HCT116 (cell line): ENCODE data around the gene HRH3. TPM values are rescaled to one million over a fixed set of nuclear protein-coding genes. Genes with fewer than 3 reads are reported as not detected.

Experiments used
- ATAC-seq: fragments of 200-7000 bp; cut with Tn5 transposase; 2 replicates; pipeline ENCODE4 v1.9.1; 2020; ENCODE audit warnings: mild to moderate bottlenecking, moderate library complexity
- BruUV-seq: library from RNA; stranded (reverse); fragments of 400-500 nt; replicated peaks from 2 replicates; lab custom pipeline; 2021; lab: Mats Ljungman, UMichigan
- CTCF ChIA-PET: fragments of 300-600 bp; sonication (Branson Sonifier 250); formaldehyde crosslinking; loops from one replicate; lab custom pipeline; 2021; ENCODE audit warnings: antibody characterized with exemption; lab: Charles Lee
- POLR2A ChIA-PET: fragments of 300-600, 350-600 bp; sonication (Branson Sonifier 250); formaldehyde crosslinking; loops from one replicate; lab custom pipeline; 2021; ENCODE audit warnings: antibody characterized with exemption; lab: Charles Lee
- RAD21 ChIA-PET, 2 experiments: fragments of 300-600 bp; sonication (Branson Sonifier 250); formaldehyde crosslinking; loops; one replicate each; lab custom pipeline; 2023; ENCODE audit warnings: low total read pairs in 2 of 2; ENCODE audit not compliant: uncharacterized antibody in 2 of 2, unreplicated experiment in 2 of 2, low non-redundant PET in 1 of 2; lab: Charles Lee
- DNase-seq: peaks from one replicate; pipeline ENCODE4 v3.0.0-alpha.2; 2010; ENCODE audit warnings: low read depth, low spot score
- H2AFZ ChIP-seq: fragments of 200-600 bp; shearing (Covaris generic), sonication (generic); 2 replicates; pipeline ENCODE4 v1.6.1; 2017; ENCODE audit warnings: low read depth, mixed run types, mixed read lengths, antibody characterized with exemption, low read length; ENCODE audit not compliant: poor library complexity, severe bottlenecking
- H3K27ac ChIP-seq: 2 replicates; pipeline ENCODE4 v1.5.1; 2012; ENCODE audit warnings: low read depth, low read length
- H3K27me3 ChIP-seq: fragments of 200-600 bp; sonication (generic); 2 replicates; pipeline ENCODE4 v1.6.1; 2016; ENCODE audit warnings: mixed run types, low read length, mixed read lengths; ENCODE audit not compliant: insufficient read depth
- H3K36me3 ChIP-seq, 2 experiments: fragments of 200-500 bp in 1 of 2; fragments of 200-600 bp in 1 of 2; sonication (Bioruptor generic) in 1 of 2; sonication (generic) in 1 of 2; 2 replicates each; pipeline versions ENCODE4 v1.5.1 to v1.6.1; 2014 to 2016; ENCODE audit warnings: low read length in 2 of 2, inconsistent platforms in 1 of 2, mixed read lengths in 1 of 2, mixed run types in 1 of 2; ENCODE audit not compliant: insufficient read depth in 2 of 2, control insufficient read depth in 1 of 2
- H3K4me1 ChIP-seq, 2 experiments: fragments of 200-600 bp in 1 of 2; sonication (generic) in 1 of 2; 2 replicates each; pipeline versions ENCODE4 v1.5.1 to v1.6.1; 2012 to 2017; ENCODE audit warnings: low read length in 2 of 2, inconsistent platforms in 1 of 2, mild to moderate bottlenecking in 1 of 2, mixed read lengths in 1 of 2, mixed run types in 1 of 2, moderate library complexity in 1 of 2; ENCODE audit not compliant: insufficient read depth in 2 of 2, control insufficient read depth in 1 of 2
- H3K4me2 ChIP-seq: fragments of 200-600 bp; sonication (generic); 2 replicates; pipeline ENCODE4 v1.6.1; 2017; ENCODE audit warnings: mixed run types, low read length, mixed read lengths
- H3K4me3 ChIP-seq, 2 experiments: fragments of 200-600 bp in 1 of 2; sonication (generic) in 1 of 2; replicated peaks in 1 of 2; 2 replicates each; pipeline ENCODE4 v1.5.1; 2011 to 2016; ENCODE audit warnings: low read length in 2 of 2, control low read depth in 1 of 2, low read depth in 1 of 2, mild to moderate bottlenecking in 1 of 2, mixed read lengths in 1 of 2, mixed run types in 1 of 2
- H3K79me2 ChIP-seq: fragments of 200-600 bp; sonication (generic); 2 replicates; pipeline ENCODE4 v1.6.1; 2017; ENCODE audit warnings: mild to moderate bottlenecking, mixed run types, low read length, moderate library complexity, mixed read lengths; ENCODE audit not compliant: insufficient read depth
- H3K9ac ChIP-seq: fragments of 200-600 bp; sonication (generic); 2 replicates; pipeline ENCODE4 v1.6.1; 2016; ENCODE audit warnings: low read length, mixed read lengths
- H3K9me2 ChIP-seq: fragments of 200-600 bp; sonication (generic), shearing (Covaris generic); 2 replicates; pipeline ENCODE4 v1.6.1; 2017; ENCODE audit warnings: mixed run types, mild to moderate bottlenecking, moderate library complexity; ENCODE audit not compliant: insufficient read depth
- H3K9me3 ChIP-seq, 2 experiments: fragments of 200-500 bp in 1 of 2; fragments of 200-600 bp in 1 of 2; sonication (Bioruptor generic) in 1 of 2; sonication (generic) in 1 of 2; 2 replicates each; pipeline ENCODE4 v1.6.1; 2014 to 2017; ENCODE audit warnings: low read length in 2 of 2, mixed read lengths in 2 of 2, inconsistent platforms in 1 of 2, low read depth in 1 of 2, mild to moderate bottlenecking in 1 of 2, mixed run types in 1 of 2, moderate library complexity in 1 of 2; ENCODE audit not compliant: control insufficient read depth in 1 of 2, insufficient read depth in 1 of 2
- H4K20me1 ChIP-seq: fragments of 200-600 bp; sonication (generic), shearing (Covaris generic); 2 replicates; pipeline ENCODE4 v1.6.1; 2017; ENCODE audit warnings: mixed run types, mild to moderate bottlenecking, moderate library complexity; ENCODE audit not compliant: insufficient read depth
- ATF3 ChIP-seq: IDR thresholded peaks from 2 replicates; pipeline ENCODE4 v1.6.1; 2012
- CBX3 ChIP-seq: IDR thresholded peaks from 2 replicates; pipeline ENCODE4 v1.6.1; 2012; ENCODE audit warnings: low read depth
- EGR1 ChIP-seq: IDR thresholded peaks from 2 replicates; pipeline ENCODE4 v1.6.1; 2012; ENCODE audit warnings: low read depth
- ELF1 ChIP-seq: IDR thresholded peaks from 2 replicates; pipeline ENCODE4 v1.6.1; 2012; ENCODE audit warnings: low read depth, borderline replicate concordance
- EZH2 ChIP-seq: fragments of 200-600 bp; sonication (generic); IDR thresholded peaks from 2 replicates; pipeline ENCODE4 v1.6.1; 2017; ENCODE audit warnings: antibody characterized with exemption, mixed run types
- EZH2phosphoT487 ChIP-seq: fragments of 200-600 bp; IDR thresholded peaks from 2 replicates; pipeline ENCODE4 v1.6.1; 2018; ENCODE audit warnings: antibody characterized with exemption, borderline replicate concordance
- FOSL1 ChIP-seq: IDR thresholded peaks from 2 replicates; pipeline ENCODE4 v1.6.1; 2012; ENCODE audit warnings: low read depth
- JUND ChIP-seq: IDR thresholded peaks from 2 replicates; pipeline ENCODE4 v1.6.1; 2012
- POLR2A ChIP-seq: IDR thresholded peaks from 2 replicates; pipeline ENCODE4 v1.7.0; 2011; ENCODE audit warnings: borderline replicate concordance; ENCODE audit not compliant: insufficient read depth, insufficient read length; ENCODE audit errors: extremely low read depth
- POLR2AphosphoS5 ChIP-seq: IDR thresholded peaks from 2 replicates; pipeline ENCODE4 v1.6.1; 2011; ENCODE audit warnings: mild to moderate bottlenecking, low read depth, low read length, moderate library complexity
- SIN3A ChIP-seq: IDR thresholded peaks from 2 replicates; pipeline ENCODE4 v1.6.1; 2012; ENCODE audit warnings: low read depth
- SP1 ChIP-seq: IDR thresholded peaks from 2 replicates; pipeline ENCODE4 v1.6.1; 2012; ENCODE audit warnings: low read depth
- ZBTB33 ChIP-seq: IDR thresholded peaks from 2 replicates; pipeline ENCODE4 v1.6.1; 2011; ENCODE audit warnings: mild to moderate bottlenecking, low read length, moderate library complexity; ENCODE audit not compliant: insufficient replicate concordance; ENCODE audit errors: extremely low read depth
- ZFX ChIP-seq: fragments of 450-650 bp; IDR thresholded peaks from 2 replicates; pipeline ENCODE4 v1.6.1; 2017
- ZNF274 ChIP-seq: fragments of 200-500 bp; sonication (Bioruptor generic); IDR thresholded peaks from 2 replicates; pipeline ENCODE4 v1.6.1; 2014; ENCODE audit warnings: mild to moderate bottlenecking, low read depth, low read length, inconsistent platforms
- intact Hi-C: fragments of 100-400 bp; cut with micrococcal nuclease; formaldehyde crosslinking; loops from 2 replicates; pipeline ENCODE4 v1.10.0; 2022
- total RNA-seq: library from RNA; stranded (reverse); gene quantifications from one replicate; pipeline ENCODE4 v1.2.1, GENCODE V29; 2021; ENCODE audit not compliant: unreplicated experiment
- TF ChIP-seq, protein P1 (sequence below), 3 experiments: fragments of 200-600 bp in 1 of 3; sonication (generic) in 1 of 3; IDR thresholded peaks in 2 of 3; conservative IDR thresholded peaks in 1 of 3; 2 replicates each; pipeline ENCODE4 v1.5.1; 2012 to 2017; ENCODE audit warnings: low read depth in 2 of 3, low read length in 2 of 3, antibody characterized with exemption in 1 of 3, borderline replicate concordance in 1 of 3, control low read depth in 1 of 3, mild to moderate bottlenecking in 1 of 3, mixed read lengths in 1 of 3, mixed run types in 1 of 3, moderate library complexity in 1 of 3; ENCODE audit not compliant: insufficient read depth in 1 of 3
- TF ChIP-seq, protein P2 (sequence below): IDR thresholded peaks from 2 replicates; pipeline ENCODE4 v1.6.1; 2012; ENCODE audit warnings: low read depth
- TF ChIP-seq, protein P3 (sequence below): IDR thresholded peaks from 2 replicates; pipeline ENCODE4 v1.6.1; 2012

HRH3 gene
- total RNA-seq, 1 experiment from 2014 or later, result not detected

DNA sequence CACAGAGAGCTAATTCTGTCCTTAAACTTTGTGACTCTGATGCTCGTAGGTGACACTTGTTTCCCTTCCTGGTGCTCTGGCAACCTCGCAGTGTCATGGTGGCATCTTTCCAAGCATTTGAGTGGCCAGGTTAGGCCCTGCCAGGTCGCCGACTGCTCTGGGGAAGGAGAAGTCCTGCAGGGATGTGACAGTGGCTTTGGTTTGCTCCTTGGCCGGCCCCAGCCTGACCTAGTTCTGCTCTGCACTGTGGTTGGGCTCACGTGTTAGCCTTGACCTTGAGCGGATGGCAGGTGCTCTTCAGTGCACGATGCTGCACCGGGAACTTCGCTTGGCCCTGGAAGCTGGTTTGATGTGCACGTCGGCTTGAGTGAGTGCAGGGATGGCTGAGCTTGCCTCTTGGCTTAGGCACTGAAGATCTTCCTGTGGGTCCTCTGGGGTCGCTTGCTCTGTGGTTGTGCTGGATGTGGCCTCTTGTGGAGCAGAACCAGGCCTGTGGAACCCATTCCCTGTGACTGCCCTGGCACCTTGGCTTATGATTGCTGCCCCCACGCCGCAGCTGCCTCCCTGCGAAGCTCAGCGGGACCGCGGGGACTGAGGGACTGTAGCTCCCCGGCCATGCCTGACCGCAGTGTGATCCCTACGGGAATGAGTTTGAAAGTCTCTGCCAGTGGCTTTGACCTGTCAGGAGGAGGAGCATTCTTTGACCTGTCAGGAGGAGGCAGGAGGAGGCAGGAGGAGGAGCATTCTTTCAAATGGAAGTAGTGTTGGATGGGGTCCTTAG is 27.0 kb upstream of the HRH3 start:
- no peaks in the 10 kb centered on the region for H3K9me3 ChIP-seq
- intact Hi-C loops, result no loop called here
- H3K9me2 ChIP-seq, result no peaks in the 10 kb centered on the region
- POLR2A ChIA-PET, result no interaction called here
- H3K4me3 ChIP-seq, result no peak overlapping the region
- no peaks in the 10 kb centered on the region for H3K27me3 ChIP-seq
- no peak overlapping the region for H3K27ac ChIP-seq
- DNase-seq, result no peak
- H3K79me2 ChIP-seq, result peaks cover 16% of the 10 kb centered on the region; the same call in 1 of the 2 replicates
- H4K20me1 ChIP-seq, result no peaks in the 10 kb centered on the region
- H3K9ac ChIP-seq, result no peak overlapping the region
- H3K4me2 ChIP-seq, result no peak overlapping the region
- TF ChIP-seq ZNF274, result no peak
- TF ChIP-seq EGR1, result no peak
- no peak for TF ChIP-seq SIN3A
- TF ChIP-seq POLR2A, result no peak
- TF ChIP-seq, protein P1, sequence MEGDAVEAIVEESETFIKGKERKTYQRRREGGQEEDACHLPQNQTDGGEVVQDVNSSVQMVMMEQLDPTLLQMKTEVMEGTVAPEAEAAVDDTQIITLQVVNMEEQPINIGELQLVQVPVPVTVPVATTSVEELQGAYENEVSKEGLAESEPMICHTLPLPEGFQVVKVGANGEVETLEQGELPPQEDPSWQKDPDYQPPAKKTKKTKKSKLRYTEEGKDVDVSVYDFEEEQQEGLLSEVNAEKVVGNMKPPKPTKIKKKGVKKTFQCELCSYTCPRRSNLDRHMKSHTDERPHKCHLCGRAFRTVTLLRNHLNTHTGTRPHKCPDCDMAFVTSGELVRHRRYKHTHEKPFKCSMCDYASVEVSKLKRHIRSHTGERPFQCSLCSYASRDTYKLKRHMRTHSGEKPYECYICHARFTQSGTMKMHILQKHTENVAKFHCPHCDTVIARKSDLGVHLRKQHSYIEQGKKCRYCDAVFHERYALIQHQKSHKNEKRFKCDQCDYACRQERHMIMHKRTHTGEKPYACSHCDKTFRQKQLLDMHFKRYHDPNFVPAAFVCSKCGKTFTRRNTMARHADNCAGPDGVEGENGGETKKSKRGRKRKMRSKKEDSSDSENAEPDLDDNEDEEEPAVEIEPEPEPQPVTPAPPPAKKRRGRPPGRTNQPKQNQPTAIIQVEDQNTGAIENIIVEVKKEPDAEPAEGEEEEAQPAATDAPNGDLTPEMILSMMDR (IDR thresholded peaks at IDR 0.05 in 2 of 3, conservative IDR thresholded peaks at IDR 0.05 in 1 of 3; ENCODE audit: borderline replicate concordance in 1 of 3, insufficient read depth in 1 of 3, low read depth in 2 of 3, low read length in 2 of 3), result no peak
- no peak for TF ChIP-seq ZFX
- TF ChIP-seq, protein P2, sequence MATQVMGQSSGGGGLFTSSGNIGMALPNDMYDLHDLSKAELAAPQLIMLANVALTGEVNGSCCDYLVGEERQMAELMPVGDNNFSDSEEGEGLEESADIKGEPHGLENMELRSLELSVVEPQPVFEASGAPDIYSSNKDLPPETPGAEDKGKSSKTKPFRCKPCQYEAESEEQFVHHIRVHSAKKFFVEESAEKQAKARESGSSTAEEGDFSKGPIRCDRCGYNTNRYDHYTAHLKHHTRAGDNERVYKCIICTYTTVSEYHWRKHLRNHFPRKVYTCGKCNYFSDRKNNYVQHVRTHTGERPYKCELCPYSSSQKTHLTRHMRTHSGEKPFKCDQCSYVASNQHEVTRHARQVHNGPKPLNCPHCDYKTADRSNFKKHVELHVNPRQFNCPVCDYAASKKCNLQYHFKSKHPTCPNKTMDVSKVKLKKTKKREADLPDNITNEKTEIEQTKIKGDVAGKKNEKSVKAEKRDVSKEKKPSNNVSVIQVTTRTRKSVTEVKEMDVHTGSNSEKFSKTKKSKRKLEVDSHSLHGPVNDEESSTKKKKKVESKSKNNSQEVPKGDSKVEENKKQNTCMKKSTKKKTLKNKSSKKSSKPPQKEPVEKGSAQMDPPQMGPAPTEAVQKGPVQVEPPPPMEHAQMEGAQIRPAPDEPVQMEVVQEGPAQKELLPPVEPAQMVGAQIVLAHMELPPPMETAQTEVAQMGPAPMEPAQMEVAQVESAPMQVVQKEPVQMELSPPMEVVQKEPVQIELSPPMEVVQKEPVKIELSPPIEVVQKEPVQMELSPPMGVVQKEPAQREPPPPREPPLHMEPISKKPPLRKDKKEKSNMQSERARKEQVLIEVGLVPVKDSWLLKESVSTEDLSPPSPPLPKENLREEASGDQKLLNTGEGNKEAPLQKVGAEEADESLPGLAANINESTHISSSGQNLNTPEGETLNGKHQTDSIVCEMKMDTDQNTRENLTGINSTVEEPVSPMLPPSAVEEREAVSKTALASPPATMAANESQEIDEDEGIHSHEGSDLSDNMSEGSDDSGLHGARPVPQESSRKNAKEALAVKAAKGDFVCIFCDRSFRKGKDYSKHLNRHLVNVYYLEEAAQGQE, result no peak
- no peak for TF ChIP-seq ATF3
- TF ChIP-seq SP1, result no peak
- no peak for TF ChIP-seq FOSL1
- TF ChIP-seq EZH2, result no peak
- TF ChIP-seq ELF1, result no peak
- no peak for TF ChIP-seq JUND
- no peak for TF ChIP-seq POLR2AphosphoS5
- no peak for TF ChIP-seq EZH2phosphoT487
- TF ChIP-seq ZBTB33, result no peak
- TF ChIP-seq, protein P3, sequence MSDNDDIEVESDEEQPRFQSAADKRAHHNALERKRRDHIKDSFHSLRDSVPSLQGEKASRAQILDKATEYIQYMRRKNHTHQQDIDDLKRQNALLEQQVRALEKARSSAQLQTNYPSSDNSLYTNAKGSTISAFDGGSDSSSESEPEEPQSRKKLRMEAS, result no peak
- no peak for TF ChIP-seq CBX3
- TF ChIP-seq, all 23 proteins: peak for 0
- BruUV-seq, result no TSS peak
- peaks cover 0 to 3% of the 10 kb centered on the region in 2 experiments; a peak in 1 of 4 replicates for H3K4me1 ChIP-seq
- ChIA-PET CTCF (no interaction called here), RAD21 (no interaction called here)
- H2AFZ ChIP-seq, result no peak overlapping the region
- ATAC-seq, result no peak
- no peaks in the 10 kb centered on the region for H3K36me3 ChIP-seq
